ENCODE data around the gene ITSN2.
"Not testable (repeated sequence)": the region's sequence is repeated elsewhere in the genome, so short reads cannot be mapped to it uniquely, and the experiment has no call there.

Gene ITSN2

DNA sequence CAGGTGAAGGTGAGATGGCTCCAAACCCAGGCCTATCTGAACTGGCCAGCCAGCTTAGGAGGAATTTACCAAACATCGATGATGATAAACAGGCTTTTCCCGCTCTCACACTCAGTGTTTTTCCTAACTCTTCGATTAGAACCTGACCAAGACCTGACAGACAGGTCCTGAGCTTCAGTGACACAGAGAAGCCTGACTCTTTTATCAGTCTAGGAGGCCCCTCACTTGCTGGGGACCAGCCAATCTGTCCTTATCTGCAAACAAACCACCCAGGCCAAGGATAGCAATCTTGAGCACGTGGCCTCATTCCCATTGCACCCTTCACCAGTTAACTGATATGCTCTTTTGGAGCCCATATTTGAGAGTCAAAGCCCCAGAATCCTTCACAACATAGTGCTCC lies 1.9 kb upstream of the ITSN2 start:
- no peak for FAIRE-seq

DNA sequence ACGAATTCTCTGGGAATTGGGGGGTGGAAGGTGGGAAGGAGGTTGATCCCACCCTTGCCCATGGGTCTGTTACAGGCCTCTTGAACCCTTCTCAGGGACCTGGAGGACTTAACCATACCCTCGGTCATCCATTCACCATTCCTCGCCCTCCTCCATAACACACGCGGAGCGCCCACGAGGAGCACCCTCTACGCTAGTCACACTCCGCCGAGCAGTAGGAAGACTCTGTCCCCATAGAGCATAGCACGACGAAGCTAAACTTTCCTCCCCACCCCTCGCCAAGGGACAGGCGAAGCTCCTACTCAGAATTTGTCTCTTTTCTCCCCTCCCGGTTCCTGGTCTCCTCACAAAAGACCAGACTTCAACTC lies 611 bp upstream of the ITSN2 start:
- no peak for FAIRE-seq

DNA sequence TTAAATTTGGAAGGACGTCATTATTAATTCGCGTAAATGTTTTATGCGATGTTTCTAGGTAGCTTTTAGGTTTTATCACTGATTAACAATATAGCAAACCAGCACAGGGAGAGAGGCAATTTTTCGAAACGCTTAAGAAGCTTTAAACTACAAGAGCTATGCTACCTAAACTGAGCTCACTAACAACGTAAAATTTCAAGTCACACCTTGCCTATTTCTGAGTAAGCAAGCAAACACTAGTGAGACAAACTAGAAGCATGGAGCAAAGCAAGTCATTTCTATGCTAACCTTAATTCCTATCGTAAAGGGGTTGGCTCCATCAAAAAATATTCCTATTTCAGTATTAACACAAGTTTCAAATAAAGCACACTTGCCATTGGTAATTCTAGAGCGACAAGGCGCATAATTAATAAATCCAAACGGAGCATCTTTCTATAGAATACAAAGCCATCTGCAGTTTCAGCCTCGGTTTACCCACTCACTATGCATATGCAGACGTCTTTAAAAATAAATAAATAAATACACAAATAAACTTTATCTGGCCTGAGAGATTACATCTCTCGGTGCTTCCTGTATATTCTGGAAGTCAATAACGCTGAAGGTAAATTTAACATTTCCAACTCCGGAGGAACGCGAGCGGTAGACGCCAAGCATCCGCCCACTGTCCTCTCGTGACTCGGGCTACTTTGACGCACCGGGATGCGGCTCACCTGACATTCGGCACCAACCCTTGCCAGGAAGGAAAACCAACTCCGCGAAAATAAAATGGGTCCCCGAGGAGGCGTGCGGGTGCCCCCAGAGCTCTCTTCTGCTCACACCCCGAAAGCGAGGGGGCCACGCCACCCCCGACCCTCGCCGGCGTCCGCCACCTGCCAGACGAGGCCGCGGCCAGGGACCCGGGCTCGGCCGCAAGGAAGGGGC lies 947 bp downstream of the ITSN2 start:
- FAIRE-seq: no peak

DNA sequence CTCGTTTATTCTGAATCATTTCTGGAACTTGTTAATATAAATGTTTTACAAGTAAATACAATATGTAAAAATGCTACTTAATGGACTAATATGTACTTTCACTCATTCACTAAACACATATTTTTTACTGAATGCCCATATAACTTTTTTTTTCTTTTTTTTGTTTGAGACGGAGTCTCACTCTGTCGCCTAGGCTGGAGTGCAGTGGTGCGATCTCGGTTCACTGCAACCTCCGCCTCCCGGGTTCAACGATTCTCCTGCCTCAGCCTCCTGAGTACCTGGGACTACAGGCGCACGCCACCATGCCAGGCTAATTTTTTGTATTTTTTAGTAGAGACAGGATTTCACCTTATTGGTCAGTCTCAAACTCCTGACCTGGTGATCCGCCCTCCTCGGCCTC lies 2.6 kb downstream of the ITSN2 start:
- not testable (repeated sequence) for FAIRE-seq

DNA sequence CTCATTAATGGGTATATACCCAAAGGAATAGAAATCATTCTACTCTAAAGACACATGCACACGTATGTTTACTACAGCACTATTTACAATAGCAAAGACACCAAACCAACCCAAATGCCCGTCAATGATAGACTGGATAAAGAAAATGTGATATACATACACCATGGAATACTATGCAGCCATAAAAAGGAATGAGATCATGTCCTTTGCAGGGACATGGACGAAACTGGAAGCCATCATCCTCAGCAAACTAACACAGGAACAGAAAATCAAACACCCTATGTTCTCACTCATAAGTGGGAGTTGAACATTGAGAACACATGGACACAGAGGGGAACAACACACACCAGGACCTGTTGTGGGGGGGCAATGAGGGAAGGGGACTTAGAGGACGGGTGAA lies 3.2 kb downstream of the ITSN2 start:
- FAIRE-seq: not testable (repeated sequence)

DNA sequence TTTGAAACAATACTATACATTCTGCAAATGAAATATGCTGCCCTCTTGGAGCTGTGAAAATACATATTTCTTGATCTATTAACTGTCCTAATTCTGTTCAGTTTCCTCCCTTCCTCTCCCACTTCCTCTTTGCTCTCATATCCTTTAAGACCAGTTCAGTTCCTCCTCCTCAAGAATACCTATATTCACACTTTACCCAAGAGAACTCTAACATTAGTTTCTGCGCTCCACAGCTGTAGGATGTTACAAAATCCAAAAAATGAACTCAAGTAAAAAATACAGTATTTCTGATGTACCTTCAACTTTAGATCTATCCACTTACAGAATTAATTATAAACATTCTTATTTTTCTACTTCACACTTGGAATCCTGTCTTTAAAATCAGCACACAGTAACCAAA lies 5.4 kb downstream of the ITSN2 start:
- FAIRE-seq: no peak

DNA sequence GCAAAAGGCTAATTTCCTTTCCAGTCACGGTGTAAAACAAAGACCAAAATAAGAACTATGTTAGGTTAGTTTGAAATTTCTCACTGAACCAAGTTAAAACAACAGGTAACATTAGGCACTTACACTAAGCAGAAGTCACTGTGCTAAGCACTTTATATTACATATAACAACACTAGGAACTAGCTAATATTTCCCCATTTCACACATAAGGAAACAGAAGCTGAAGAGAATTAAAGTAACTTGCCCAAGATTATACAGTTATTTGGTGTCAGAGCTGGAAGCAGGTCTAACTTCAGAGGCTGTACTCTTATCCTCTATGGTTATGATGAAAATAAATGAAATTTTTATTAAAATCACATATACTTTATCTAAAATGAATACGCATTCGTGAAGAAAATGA lies 5.9 kb downstream of the ITSN2 start:
- FAIRE-seq: no peak

DNA sequence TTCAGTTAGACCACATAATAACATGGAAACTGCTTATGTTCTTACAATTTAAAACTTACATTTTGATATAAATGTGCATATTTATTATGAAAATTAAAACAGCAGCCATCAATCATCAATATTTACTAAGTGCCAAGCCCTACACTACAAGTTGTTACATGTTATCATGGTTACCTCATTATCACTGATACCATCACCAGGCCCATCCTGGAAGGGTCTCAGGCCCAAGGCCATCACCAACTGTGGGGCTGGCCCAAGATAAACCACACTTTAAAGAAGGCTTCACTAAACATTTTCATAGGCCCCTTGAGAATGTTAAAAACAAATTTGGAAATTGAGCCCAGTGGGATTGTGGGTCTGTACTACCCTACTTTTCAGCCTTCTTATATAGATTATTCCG lies 6.4 kb downstream of the ITSN2 start:
- FAIRE-seq: no peak

DNA sequence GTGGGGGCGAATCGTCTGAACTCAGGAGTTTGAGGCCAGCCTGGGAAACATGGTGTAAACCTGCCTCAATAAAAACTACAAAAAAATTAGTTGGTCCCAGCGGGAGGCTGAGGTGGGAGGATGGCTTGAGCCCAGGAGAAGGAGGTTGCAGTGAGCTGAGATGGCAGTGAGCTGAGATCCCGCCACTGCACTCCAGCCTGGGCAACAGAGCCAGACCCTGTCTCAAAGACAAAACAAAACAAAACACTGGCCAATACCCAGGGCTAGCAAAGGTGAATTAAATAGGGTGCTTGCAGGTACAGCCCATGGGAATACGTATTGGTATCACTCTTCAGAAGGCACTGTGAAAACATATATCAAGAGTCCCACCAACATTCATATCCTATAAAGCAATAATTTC lies 7.0 kb downstream of the ITSN2 start:
- no peak for FAIRE-seq

DNA sequence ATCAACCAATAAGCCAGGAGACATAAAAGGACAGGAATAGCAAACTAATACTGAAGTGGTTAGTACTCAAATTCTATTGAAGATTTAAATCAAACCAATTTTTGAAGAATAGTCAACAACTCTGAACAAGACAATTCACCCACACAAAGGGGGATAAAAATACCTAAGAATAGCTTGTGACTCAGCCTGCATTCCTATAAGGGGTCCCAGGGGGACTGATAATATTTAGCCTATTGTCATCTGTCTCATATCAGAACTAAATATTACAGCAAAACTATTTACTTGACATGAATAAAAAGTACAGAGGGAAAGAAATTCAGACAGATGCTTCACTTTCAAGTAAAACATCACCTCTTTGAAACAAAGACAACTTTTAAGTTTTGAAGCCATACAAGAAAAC lies 7.7 kb downstream of the ITSN2 start:
- no peak for FAIRE-seq

DNA sequence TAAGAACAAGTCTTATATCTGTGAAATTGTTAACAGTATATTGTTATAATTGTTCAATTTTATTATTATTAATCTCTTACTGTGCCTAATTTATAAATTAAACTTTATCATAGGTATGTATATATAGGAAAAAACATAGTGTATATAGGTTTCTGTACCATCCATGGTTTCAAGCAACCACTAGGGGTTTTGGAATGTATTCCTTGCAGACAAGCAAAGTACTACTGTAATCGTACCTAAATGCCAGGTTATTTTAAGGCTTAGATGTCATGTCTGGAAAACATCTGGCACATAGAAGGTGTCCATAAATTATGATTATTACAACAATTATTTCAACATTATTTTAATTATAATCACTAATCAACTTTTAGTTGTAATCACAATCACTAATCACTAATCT lies 8.4 kb downstream of the ITSN2 start:
- no peak for FAIRE-seq

DNA sequence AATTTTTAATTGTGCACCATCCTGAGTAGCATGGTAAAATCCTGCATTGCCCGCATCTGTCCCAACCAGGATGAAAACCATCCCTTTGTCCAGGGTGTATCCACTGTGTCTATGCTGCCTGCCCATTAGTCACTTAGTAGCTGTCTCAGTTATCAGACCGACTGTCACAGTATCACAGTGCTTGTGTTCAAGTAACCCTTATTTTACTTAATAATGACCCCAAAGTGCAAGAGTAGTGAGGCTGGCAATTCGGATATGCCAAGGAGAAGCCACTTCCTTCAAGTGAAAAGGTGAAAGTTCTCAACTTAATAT lies 8.8 kb downstream of the ITSN2 start:
- no peak for FAIRE-seq

DNA sequence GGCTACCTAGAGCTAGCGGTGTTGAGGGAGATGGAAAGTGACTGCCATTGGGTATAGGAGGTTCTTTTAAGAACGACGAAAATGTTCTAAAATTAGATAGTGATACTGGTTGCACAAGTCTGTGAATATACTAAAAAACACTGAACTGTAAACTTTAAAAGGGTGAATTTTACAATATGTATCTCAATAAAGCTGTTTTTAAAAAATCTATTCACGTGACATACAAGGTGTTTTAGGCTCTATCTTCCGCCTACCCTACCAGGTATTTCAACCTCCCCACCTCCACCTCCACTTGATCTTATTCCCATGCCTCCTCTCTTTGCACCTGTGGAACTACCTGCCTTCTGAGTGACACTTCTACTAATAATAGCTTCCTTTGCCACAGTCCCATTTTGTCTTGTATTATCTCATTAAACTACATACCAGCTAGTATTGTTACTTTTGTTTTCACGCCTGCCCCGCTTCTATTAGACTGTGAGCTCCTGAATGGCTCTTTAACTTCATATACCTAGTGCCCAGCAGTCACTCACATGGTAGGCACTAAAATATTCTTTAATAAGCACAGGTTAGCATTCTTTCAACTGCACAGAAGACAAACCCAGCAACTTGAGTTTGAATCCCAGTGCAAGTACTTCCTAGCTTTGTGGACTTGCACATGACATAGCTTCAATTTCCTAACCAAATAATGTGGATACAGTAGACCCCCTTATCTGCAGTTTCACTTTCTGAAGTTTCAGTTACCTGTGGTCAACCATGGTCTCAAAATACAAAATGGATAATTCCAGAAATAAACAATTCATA lies 9.3 kb downstream of the ITSN2 start:
- FAIRE-seq: no peak

DNA sequence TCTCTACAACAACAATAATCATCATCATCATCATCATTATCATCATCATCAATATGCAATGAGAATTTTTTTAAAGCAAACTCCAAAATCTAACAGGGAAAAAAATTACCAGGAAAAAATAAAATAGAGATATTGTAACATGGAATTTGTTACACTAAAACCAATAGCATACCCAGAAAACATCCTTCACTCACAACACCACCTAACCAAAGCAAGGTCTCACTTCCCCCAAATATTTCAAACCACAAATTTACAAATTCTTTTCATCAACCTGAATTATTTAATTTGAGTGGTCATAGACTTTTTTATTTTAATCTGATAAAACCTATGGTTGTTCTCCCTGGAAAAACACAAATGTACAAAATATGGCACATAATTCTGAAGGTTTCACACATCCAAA lies 11.2 kb downstream of the ITSN2 start:
- no peak for FAIRE-seq

DNA sequence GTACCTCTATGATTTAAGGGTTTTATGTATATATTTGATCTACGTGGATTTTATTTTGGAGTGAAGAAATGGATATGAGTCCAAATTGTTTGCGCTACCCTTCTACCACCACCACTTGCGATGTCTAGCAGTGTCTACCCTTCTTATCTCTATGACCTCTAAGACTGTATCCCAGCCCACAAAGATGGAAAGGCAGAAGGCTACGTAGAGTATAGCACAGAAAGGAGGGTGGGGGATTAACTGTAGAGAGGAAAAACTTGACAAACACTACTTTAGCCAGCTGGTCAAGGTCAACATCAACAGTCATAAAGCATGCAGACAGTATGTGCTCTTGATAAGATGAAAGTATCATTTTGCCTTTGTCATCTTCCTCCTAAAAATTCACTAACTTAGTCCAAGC lies 14.4 kb downstream of the ITSN2 start:
- no peak for FAIRE-seq

DNA sequence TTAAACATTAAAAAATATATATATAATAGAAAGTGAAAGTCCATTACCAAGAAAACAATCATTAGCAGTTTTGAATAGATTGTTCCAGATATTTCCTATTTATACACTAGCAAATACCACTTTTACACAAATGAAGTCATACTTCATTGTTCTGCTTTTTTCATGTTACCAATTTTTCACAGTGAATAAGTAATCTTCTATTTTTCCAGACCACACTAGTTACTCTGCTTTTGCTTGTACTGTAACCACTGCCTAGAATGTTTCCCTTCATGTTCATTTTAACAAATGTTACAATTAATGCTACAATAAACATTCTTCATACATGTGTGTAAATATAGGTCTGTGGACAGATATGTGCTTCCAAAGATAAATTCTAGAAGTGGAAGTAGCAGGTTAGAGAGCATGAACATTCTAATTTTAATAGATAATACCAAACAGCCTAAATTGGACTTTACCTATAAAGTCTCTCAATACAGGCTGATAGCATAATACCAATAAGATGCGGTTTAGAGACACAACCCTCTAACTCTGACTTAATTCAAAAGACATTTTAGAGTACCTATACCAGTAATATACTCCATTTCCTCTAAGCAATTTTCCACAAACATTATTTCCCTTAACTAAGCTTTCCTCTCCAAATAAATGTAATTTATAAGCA lies 17.0 kb downstream of the ITSN2 start:
- FAIRE-seq: no peak

DNA sequence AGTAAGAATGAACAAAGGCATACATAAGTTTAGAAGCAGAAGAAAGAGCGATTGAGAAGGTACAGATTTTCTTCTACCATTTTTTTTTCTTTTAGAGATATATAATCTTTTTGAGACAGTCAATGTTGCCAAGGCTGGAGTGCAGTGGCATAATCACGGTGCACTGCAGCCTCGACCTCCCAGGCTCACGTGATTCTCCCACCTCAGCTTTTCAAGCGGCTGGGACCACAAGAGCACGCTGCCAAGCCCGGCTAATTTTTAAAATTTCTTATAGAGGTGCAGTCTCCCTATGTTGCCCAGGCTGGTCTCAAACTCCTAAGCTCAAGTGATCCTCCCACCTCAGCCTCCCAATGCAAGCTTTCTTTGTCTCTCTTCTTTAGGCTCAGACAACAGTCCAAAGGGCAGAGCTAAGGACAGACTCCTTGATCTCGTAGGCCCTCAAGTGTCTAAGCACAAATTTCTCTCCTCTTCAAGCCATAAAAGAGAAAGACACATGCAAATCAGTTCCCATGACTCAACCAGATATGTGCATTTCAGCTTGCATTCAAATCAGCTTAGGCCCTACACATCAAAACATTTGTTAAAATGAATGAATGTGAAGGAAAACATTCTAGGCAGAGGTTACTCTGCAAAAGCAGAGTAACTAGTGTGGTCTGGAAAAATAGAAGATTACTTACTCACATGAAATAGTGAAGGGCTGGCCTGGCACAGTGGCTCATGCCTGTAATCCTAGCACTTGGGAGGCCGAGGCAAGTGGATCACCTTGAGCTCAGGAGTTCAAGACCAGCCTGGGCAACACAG lies 18.0 kb downstream of the ITSN2 start:
- FAIRE-seq: no peak

DNA sequence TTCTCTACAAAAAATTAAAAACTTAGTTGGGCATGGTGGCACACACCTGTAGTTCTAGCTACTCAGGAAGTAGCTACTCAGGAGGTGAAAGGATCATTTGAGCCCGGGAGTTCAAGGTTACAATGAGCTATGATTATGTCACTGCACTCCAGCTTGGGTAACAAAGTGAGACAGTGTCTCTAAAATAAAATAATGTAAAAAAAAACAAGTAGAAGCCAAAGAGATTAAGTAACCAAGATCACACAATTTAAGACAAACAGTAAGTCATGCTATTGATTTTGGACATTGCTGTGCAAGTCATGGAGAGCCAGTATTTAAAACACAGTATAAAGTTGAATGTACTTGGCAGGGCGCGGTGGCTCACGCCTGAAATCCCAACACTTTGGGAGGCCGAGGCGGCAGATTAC lies 20.5 kb downstream of the ITSN2 start:
- FAIRE-seq: no peak

DNA sequence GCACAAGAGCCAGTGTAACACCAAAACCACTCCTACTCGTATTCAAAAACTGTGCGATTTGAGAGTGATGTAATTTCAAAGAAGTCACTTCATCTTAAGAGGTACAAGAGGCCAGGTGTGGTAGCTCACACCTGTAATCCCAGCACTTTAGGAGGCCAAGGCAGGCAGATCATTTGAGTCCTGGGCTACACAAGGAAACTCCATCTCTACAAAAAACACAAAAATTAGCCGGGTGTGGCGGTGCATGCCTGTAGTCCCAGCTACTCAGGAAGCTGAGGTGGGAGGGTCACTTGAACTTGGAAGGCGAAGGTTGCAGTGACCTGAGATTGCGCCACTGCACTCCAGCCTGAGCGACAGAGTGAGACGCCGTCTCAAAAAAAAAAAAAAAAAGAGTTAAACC lies 21.2 kb downstream of the ITSN2 start:
- not testable (repeated sequence) for FAIRE-seq

DNA sequence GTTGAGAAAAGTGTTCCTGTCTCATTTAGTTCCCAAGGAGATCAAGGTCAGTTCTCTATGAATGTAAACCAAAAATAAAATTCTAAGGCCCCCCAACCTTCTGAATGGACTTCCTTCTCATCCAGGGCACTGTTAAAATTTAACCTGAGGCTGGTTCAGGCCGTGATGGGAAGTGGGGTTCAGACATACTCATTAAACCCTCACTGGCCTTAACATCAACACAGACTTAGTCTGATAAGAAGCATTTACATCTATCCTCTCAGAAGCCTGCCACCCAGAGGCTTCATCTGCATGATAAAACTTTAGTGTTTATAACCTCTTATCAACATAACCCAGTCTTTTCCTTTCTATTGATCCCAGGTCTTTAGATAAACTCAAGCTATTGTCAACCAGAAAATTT lies 22.4 kb downstream of the ITSN2 start:
- no peak for FAIRE-seq

DNA sequence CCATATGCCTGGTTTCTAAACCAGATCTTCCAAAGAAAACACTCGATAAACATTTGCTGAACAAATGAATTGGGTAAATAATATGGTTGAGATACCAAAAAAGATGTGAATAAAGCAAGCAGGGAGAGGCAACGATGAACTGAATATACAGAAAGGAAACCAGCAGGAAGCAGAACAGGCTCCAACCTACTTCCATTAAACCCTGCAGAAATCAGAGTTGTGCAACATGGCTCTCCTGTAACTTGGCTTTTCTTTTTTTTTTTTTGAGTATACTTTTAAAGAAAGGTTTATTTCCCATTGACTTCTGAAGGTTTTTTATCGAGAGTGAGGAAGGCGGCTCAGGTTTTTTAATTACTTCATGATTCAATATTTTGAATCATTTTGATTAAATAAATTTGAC lies 23.5 kb downstream of the ITSN2 start:
- no peak for FAIRE-seq

DNA sequence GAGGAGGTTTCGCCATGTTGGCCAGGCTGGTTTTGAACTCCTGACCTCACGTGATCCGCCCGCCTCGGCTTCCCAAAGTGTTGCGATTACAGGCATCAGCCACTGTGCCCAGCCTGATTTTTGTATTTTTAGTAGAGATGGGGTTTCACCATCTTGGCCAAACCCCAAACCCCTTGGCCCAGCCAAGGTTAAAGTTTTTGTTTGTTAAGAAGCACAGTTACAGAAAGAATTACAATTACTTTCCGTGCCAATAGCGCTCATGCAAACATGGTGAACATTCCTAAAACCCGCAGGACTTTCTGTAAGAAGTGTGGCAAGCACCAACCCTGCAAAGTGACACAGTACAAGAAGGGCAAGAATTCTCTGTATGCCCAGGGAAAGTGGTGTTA lies 26.1 kb downstream of the ITSN2 start:
- no peak for FAIRE-seq
